Fibroblast of pulmonary artery (primary cell): ENCODE data around the gene KCNK13.

Experiments used
- DNase-seq: peaks from one replicate; pipeline ENCODE4 v3.0.0-alpha.2; 2010; ENCODE audit warnings: low read depth
- H3K4me3 ChIP-seq: replicated peaks from 2 replicates; pipeline ENCODE4 v1.5.1; 2011; ENCODE audit warnings: low read depth, mild to moderate bottlenecking, control low read depth, low read length, moderate library complexity
- TF ChIP-seq, protein P1 (sequence below): IDR thresholded peaks from 2 replicates; pipeline ENCODE4 v1.5.1; 2011; ENCODE audit warnings: mild to moderate bottlenecking, control low read depth, low read length, inconsistent platforms; ENCODE audit errors: missing control alignments

The KCNK13 gene

DNA sequence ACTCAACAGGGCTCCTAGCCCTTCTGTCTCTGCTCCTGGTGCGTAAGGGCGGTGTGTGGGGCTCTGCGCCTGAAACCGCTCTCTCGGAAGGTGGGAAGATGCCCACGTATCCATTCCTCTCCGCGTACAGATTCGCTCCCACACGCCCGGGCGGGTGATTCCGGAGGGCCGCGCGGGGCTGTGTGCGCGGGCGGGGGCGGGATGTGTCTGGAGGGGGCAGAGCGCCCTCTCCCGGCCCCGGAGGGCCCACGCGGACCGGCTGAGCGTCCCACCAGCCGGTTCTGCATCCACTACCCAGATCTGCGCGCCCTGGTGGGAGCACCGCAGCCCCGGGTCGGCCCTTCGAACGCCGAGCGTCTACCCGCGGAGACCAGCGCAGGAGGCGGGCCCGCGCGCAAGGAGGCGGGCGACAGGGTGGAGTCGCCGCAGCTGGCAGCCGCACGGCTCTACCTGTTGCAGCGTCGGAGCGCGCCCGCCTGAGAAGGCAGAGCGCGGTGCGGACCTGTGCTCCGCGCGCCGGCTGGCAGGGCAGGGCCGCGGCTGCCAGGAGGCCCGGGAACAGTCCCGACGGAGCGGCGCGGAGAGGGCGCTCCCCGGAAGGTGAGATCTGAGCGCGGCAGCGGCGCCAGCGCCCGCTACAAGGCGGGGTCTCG is 1.4 kb upstream of the KCNK13 start:
- peak; percentile 47 for DNase-seq
- TF ChIP-seq, protein P1, sequence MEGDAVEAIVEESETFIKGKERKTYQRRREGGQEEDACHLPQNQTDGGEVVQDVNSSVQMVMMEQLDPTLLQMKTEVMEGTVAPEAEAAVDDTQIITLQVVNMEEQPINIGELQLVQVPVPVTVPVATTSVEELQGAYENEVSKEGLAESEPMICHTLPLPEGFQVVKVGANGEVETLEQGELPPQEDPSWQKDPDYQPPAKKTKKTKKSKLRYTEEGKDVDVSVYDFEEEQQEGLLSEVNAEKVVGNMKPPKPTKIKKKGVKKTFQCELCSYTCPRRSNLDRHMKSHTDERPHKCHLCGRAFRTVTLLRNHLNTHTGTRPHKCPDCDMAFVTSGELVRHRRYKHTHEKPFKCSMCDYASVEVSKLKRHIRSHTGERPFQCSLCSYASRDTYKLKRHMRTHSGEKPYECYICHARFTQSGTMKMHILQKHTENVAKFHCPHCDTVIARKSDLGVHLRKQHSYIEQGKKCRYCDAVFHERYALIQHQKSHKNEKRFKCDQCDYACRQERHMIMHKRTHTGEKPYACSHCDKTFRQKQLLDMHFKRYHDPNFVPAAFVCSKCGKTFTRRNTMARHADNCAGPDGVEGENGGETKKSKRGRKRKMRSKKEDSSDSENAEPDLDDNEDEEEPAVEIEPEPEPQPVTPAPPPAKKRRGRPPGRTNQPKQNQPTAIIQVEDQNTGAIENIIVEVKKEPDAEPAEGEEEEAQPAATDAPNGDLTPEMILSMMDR = peak; percentile 28
- peak overlapping the region; percentile 40 for H3K4me3 ChIP-seq

DNA sequence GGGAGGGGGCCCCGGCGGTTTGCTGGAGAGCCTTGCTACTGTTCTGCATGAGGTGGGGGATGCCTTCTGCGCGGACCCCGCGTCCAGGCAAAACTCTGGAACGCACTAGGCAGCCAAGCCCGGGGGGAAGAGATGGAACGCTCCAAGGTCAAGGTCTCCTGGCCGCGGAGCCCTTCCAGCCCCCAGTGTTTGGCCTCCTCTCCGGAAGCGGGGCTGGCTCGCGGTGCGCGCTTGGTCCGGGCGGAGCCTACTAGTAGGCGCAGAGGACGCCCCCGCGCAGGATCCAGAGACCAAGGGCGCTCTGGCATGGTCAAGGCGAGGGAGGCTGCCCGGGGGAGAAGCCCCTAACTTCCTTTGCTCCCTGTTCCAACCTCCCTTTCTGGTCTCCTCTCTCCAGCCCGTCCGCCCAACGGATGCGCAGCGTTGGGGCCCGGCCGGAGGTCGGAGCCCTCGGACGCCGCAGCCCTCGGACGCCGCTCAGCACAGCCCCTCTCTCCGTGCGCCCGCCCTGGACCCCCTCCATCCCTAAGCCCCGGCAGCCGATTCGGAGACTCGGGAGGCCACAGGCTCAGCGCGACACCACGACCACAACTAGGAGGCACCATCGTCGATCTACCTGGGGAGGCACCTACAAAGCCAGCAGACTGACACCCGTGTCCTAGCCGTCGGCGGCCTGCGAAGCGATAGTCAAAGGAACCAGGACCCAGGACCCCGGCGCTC is 669 bp upstream of the KCNK13 start:
- peak overlapping the region; percentile 40 for H3K4me3 ChIP-seq
- TF ChIP-seq, protein P1 = no peak
- no peak for DNase-seq

DNA sequence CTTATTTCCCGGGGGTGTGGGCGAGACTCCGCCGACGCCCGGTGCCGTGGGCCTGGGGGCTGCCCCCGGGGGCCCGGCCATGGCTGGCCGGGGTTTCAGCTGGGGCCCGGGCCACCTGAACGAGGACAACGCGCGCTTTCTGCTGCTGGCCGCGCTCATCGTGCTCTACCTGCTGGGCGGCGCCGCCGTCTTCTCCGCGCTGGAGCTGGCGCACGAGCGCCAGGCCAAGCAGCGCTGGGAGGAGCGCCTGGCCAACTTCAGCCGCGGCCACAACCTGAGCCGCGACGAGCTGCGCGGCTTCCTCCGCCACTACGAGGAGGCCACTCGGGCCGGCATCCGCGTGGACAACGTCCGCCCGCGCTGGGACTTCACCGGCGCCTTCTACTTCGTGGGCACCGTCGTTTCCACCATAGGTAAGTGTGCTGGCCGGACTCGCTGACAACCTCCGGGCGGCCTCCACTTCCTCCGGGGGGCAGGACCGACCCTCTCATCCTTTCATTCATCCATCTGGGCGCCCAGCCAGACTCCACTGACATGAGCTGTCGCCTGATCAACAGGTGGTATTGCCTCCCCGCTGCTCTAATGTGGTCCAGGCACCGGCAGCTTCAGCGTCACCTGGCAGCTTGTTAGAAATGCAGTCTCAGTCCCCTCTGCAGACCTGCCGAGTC is 467 bp downstream of the KCNK13 start:
- H3K4me3 ChIP-seq = no peak overlapping the region

DNA sequence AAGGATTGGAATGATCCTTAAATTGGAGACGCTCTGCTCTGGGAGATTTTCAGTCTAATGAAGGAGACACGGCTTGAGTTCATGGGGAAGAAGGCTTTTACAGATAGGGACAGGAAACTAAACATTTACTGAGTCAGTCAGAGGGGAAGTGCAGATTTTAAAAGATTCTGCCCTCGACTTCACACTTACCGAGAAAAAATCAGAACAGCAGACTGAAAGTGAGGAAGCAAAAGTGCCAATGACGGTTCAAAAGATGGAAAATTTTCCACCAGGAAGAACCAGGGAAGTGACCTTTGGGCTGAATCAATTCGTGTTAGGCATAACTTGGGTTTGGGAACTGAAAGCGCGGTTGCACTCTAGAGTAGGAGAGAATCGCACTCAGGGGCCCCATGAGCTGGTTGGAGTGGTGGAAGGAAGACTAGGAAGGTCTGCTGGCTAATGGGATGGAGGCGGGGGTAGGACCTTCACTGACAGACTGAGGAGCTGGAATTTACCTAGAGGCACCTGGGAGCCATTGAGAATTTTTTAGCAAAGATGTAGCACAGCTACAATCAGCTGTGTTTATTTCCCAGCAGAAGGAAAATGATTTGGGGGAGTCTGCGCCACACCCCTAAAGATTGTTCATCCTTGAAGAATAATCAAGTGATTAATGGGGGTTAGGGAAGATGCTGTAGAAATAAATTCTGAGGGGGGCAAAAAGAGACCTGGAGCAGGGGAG is 1.2 kb downstream of the KCNK13 start:
- no peak overlapping the region for H3K4me3 ChIP-seq
- TF ChIP-seq, protein P1 = no peak
- DNase-seq = no peak

More for the DNA sequence above, 467 bp downstream of the KCNK13 start:
- TF ChIP-seq, protein P1 = no peak
- no peak for DNase-seq

DNA sequence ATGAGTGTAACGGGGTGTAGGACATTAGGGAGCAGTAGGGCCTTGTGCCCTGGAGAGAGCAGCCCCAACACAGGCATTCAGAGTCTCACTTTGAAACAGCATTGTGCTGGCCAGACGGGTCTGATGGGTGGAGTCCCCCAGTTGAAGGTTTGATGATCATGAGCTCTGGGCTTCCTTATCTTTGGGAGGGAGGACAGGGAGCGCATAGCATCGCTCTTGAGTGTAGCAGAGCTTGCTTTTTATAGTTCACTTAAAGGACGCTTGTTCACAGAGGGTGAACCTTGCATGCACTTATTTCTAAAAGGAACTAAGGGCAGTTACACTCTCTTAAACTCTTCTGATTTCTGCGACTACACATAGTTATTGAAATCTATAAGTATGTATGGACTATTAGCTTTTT is 10.6 kb downstream of the KCNK13 start:
- H3K4me3 ChIP-seq = no peak overlapping the region
- TF ChIP-seq, protein P1 = no peak
- DNase-seq = no peak

DNA sequence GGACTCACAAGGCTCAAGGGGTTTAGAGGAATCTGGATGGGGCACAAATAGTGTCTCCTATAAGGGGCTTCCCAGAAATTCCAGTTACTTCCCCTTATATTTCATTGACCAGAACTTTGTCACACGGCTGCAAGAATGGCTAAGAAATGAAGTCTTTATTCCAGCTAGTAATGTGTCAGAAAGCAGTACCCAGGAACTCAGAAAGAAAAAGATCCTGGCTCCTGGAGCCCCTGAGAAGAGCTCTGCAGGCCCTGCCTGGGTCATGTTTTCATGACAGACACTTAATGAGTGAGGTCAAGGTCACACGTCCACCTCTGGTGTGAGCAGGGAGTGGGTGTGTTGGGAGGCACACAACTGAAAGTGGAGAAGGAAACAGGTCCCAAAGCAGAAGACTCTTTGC is 17.8 kb downstream of the KCNK13 start:
- H3K4me3 ChIP-seq = no peak overlapping the region
- no peak for DNase-seq
- TF ChIP-seq, protein P1 = no peak
